Breast epithelium (tissue), 4 donors: ENCODE data around the gene DSG4. TPM values are rescaled to one million over a fixed set of nuclear protein-coding genes. Genes with fewer than 3 reads are reported as not detected.

ENCODE experiments used
- DNase-seq, 2 donors: peaks; one replicate each; pipeline ENCODE4 v3.0.0-alpha.2; 2019; ENCODE audit warnings: low spot score in 2 of 2
- H3K27ac ChIP-seq, 2 donors: fragments of 200-600 bp; sonication (generic) in 1 of 2; one replicate each; pipeline ENCODE4 v1.5.1; 2016 to 2019; ENCODE audit warnings: mild to moderate bottlenecking in 1 of 2
- H3K27me3 ChIP-seq, 2 donors: fragments of 200-600 bp; sonication (generic) in 1 of 2; one replicate each; pipeline versions ENCODE4 v1.5.1 to v1.6.0; 2017 to 2019; ENCODE audit warnings: control low read depth in 1 of 2, mild to moderate bottlenecking in 1 of 2
- H3K36me3 ChIP-seq: fragments of 200-600 bp; one replicate; pipeline ENCODE4 v1.5.1; 2019
- H3K4me1 ChIP-seq, 2 donors: fragments of 200-600 bp; sonication (generic); one replicate each; pipeline ENCODE4 v1.5.1; 2016 to 2019; ENCODE audit warnings: control low read depth in 1 of 2
- H3K4me3 ChIP-seq, 3 donors: fragments of 200-600 bp; sonication (generic); 1 replicate in 2 of 3; 2 replicates in 1 of 3; pipeline ENCODE4 v1.5.1; 2016 to 2019; ENCODE audit warnings: mild to moderate bottlenecking in 3 of 3, moderate library complexity in 2 of 3
- H3K9me3 ChIP-seq, 2 donors: fragments of 200-600 bp; sonication (generic) in 1 of 2; one replicate each; pipeline ENCODE4 v1.5.1; 2016 to 2019; ENCODE audit warnings: control low read depth in 1 of 2
- CTCF ChIP-seq, 3 donors: fragments of 450-650 bp; IDR thresholded peaks; one replicate each; pipeline ENCODE4 v1.5.1; 2016 to 2017; ENCODE audit warnings: antibody characterized with exemption in 3 of 3, mild to moderate bottlenecking in 3 of 3, moderate library complexity in 3 of 3
- POLR2A ChIP-seq: fragments of 450-650 bp; IDR thresholded peaks from one replicate; pipeline ENCODE4 v1.6.1; 2016; ENCODE audit warnings: antibody characterized with exemption, mild to moderate bottlenecking, moderate library complexity
- POLR2AphosphoS5 ChIP-seq, 3 donors: sonication (generic); formaldehyde crosslinking; IDR thresholded peaks; one replicate each; pipeline ENCODE4 v1.6.1; 2017; ENCODE audit warnings: antibody characterized with exemption in 3 of 3
- intact Hi-C: fragments of 100-400 bp; cut with DNase I; formaldehyde crosslinking; loops from one replicate; pipeline ENCODE4 v1.15.1; 2023; ENCODE audit warnings: low total_unique reads
- total RNA-seq, 3 donors: library from RNA; depleted of rRNA; stranded (reverse); fragments of >200 nt; gene quantifications; one replicate each; pipeline ENCODE4 v1.1.0, GENCODE V29; 2016

DSG4 gene
- total RNA-seq, 3 donors from 2014 or later: not detected

- H3K27ac ChIP-seq: no peak overlapping the region
- no peaks in the 10 kb centered on the region for H3K4me1 ChIP-seq
- no peak for TF ChIP-seq POLR2AphosphoS5 (IDR thresholded peaks at IDR 0.05)
- no peak for TF ChIP-seq POLR2A
- TF ChIP-seq CTCF (IDR thresholded peaks at IDR 0.05): no peak
- no peaks in the 10 kb centered on the region for H3K36me3 ChIP-seq
- H3K27me3 ChIP-seq: no peaks in the 10 kb centered on the region
- intact Hi-C loops: no loop called here
- no peaks in the 10 kb centered on the region for H3K9me3 ChIP-seq
- DNase-seq: no peak
- peak overlapping the region in 1 of 3 donors; percentile 51 for H3K4me3 ChIP-seq
Observed at GRCh38 chr18:31450409-31450808, 73.8 kb downstream of the DSG4 start.

GRCh38 chr18:31451625-31452024 lies 75.0 kb downstream of the DSG4 start:
- Histone ChIP-seq H3K9me3 (no peaks in the 10 kb centered on the region), H3K36me3 (no peaks in the 10 kb centered on the region), H3K27me3 (no peaks in the 10 kb centered on the region), H3K4me3 (peak overlapping the region in 1 of 3 donors; percentile 19), H3K27ac (peak overlapping the region; percentile 68 to 88), H3K4me1 (no peaks in the 10 kb centered on the region)
- intact Hi-C loops: no loop called here
- no peak for TF ChIP-seq POLR2AphosphoS5 (IDR thresholded peaks at IDR 0.05)
- no peak for TF ChIP-seq POLR2A
- no peak for TF ChIP-seq CTCF (IDR thresholded peaks at IDR 0.05)
- DNase-seq: peak in 1 of 2 donors; percentile 39

GRCh38 chr18:31454066-31454708 lies 77.6 kb downstream of the DSG4 start:
- peak in 1 of 2 donors; percentile 54 for DNase-seq
- intact Hi-C loops: no loop called here

More at GRCh38 chr18:31454066-31454708, 77.6 kb downstream of the DSG4 start:
- TF ChIP-seq POLR2A (no peak), CTCF (IDR thresholded peaks at IDR 0.05) (no peak), POLR2AphosphoS5 (IDR thresholded peaks at IDR 0.05) (no peak)
- Histone ChIP-seq H3K27me3 (no peaks in the 10 kb centered on the region), H3K9me3 (no peaks in the 10 kb centered on the region), H3K27ac (peak overlapping the region; percentile 63 to 74), H3K4me1 (no peaks in the 10 kb centered on the region), H3K36me3 (no peaks in the 10 kb centered on the region), H3K4me3 (no peak overlapping the region)

Other genes starting within 250 kb of the DSG4 start
- gene DSC1, start 213.9 kb upstream of the DSG4 start, total RNA-seq: under 1 TPM in 1 of 3 donors, not detected in 2; 0.29 TPM
- gene DSG1, start 58.6 kb upstream of the DSG4 start, total RNA-seq: 10 to 100 TPM in 1 of 3 donors, 1 to 10 TPM in 1, not detected in 1; 2.6 to 22.2 TPM
- gene DSG3, start 71.0 kb downstream of the DSG4 start, total RNA-seq: 10 to 100 TPM in 2 of 3 donors, not detected in 1; 21.0 to 40.1 TPM
- gene DSG2, start 121.4 kb downstream of the DSG4 start, total RNA-seq: 100 to 1,000 TPM in 1 of 3 donors, 10 to 100 TPM in 2; 14.1 to 125 (median 61.3) TPM
- not detected for gene TTR, start 215.1 kb downstream of the DSG4 start, total RNA-seq